Measurements from ENCODE around the gene NXN.

- no peak for TF ChIP-seq CTCF (IDR thresholded peaks at IDR 0.05; ENCODE audit: low read depth, low read length, poor library complexity, severe bottlenecking)
- TF ChIP-seq EZH2phosphoT487 (IDR thresholded peaks at IDR 0.05; ENCODE audit: borderline replicate concordance, low read length), result no peak
Measured at GRCh38 chr17:819251-819650, 160.3 kb downstream of the NXN start.
